Bronchial epithelial cell (primary cell): ENCODE data around the gene DAP3. TPM values are rescaled to one million over a fixed set of nuclear protein-coding genes. Genes with fewer than 3 reads are reported as not detected.
"Not testable (repeated sequence)": the region's sequence is repeated elsewhere in the genome, so short reads cannot be mapped to it uniquely, and the experiment has no call there.

Experiments used
- DNase-seq: peaks from one replicate; pipeline ENCODE4 v3.0.0-alpha.2; 2010; ENCODE audit warnings: low read depth
- FAIRE-seq: peaks from 2 replicates; lab custom pipeline; 2011; peaks lifted over from hg19 to GRCh38; lab: Jason Lieb, UNC
- H3K27me3 ChIP-seq: 2 replicates; pipeline ENCODE4 v1.5.1; 2011; ENCODE audit warnings: low read length; ENCODE audit not compliant: control insufficient read depth, insufficient read depth
- H3K36me3 ChIP-seq: 2 replicates; pipeline ENCODE4 v1.5.1; 2011; ENCODE audit warnings: low read length; ENCODE audit not compliant: control insufficient read depth, insufficient read depth
- H3K4me3 ChIP-seq: 2 replicates; pipeline ENCODE4 v1.5.1; 2011; ENCODE audit warnings: mild to moderate bottlenecking, low read depth, low read length, control low read depth
- CTCF ChIP-seq: IDR thresholded peaks from 2 replicates; pipeline ENCODE4 v1.5.1; 2011; ENCODE audit warnings: mild to moderate bottlenecking, moderate library complexity, low read length, control low read depth, inconsistent platforms; ENCODE audit not compliant: insufficient read depth, severe bottlenecking
- total RNA-seq: library from RNA; depleted of rRNA; stranded (reverse); fragments of >200 nt; gene quantifications from 2 replicates; pipeline ENCODE4 v1.2.1, GENCODE V29; 2014

DAP3 gene
- total RNA-seq, 1 donor from 2014 or later: 71.1 TPM

GRCh38 chr1:155713075-155713474 is 24.2 kb downstream of the DAP3 start:
- H3K4me3 ChIP-seq: no peak overlapping the region
- no peak for FAIRE-seq
- no peak for DNase-seq
- no peak for TF ChIP-seq CTCF
- peaks cover 1% of the 10 kb centered on the region for H3K36me3 ChIP-seq
- H3K27me3 ChIP-seq: no peaks in the 10 kb centered on the region

GRCh38 chr1:155715056-155715455 is 26.2 kb downstream of the DAP3 start:
- H3K4me3 ChIP-seq, FAIRE-seq, DNase-seq, H3K36me3 ChIP-seq, H3K27me3 ChIP-seq: not testable (repeated sequence)

- TF ChIP-seq CTCF: no peak
- H3K27me3 ChIP-seq: no peaks in the 10 kb centered on the region
- H3K36me3 ChIP-seq: no peaks in the 10 kb centered on the region
- FAIRE-seq (no peak), DNase-seq (no peak)
- no peak overlapping the region for H3K4me3 ChIP-seq
Observed at GRCh38 chr1:155715777-155716176, 26.9 kb downstream of the DAP3 start.

GRCh38 chr1:155717041-155717440 is 28.1 kb downstream of the DAP3 start:
- no peaks in the 10 kb centered on the region for H3K27me3 ChIP-seq
- no peak for FAIRE-seq

GRCh38 chr1:155718524-155719115 is 29.7 kb downstream of the DAP3 start:
- H3K36me3 ChIP-seq, H3K4me3 ChIP-seq, DNase-seq, H3K27me3 ChIP-seq, FAIRE-seq: not testable (repeated sequence)

More at GRCh38 chr1:155717041-155717440, 28.1 kb downstream of the DAP3 start:
- no peaks in the 10 kb centered on the region for H3K36me3 ChIP-seq
- no peak for TF ChIP-seq CTCF
- H3K4me3 ChIP-seq: no peak overlapping the region
- DNase-seq: no peak

- Histone ChIP-seq H3K36me3 (peaks cover 2% of the 10 kb centered on the region), H3K27me3 (no peaks in the 10 kb centered on the region), H3K4me3 (no peak overlapping the region)
- no peak for TF ChIP-seq CTCF
- DNase-seq (no peak), FAIRE-seq (no peak)
Observed at GRCh38 chr1:155719703-155720102, 30.8 kb downstream of the DAP3 start.

GRCh38 chr1:155725142-155725541 is 36.3 kb downstream of the DAP3 start:
- DNase-seq (no peak), FAIRE-seq (no peak)
- Histone ChIP-seq H3K36me3 (peaks cover 5% of the 10 kb centered on the region), H3K27me3 (no peaks in the 10 kb centered on the region), H3K4me3 (no peak overlapping the region)
- no peak for TF ChIP-seq CTCF
